Thyroid gland (tissue), 4 donors: ENCODE data around the gene TSC22D4.
A peak's percentile ranks its signal among the peaks of the same experiment; 100 is the strongest.

Experiments
- CTCF ChIP-seq, 6 experiments: fragments of 200-600 bp in 3 of 6; fragments of 450-650 bp in 3 of 6; sonication (generic) in 3 of 6; IDR thresholded peaks; one replicate each; pipeline ENCODE4 v1.5.1; 2016 to 2019; ENCODE audit warnings: antibody characterized with exemption in 6 of 6, mild to moderate bottlenecking in 2 of 6, inconsistent platforms in 1 of 6, moderate library complexity in 1 of 6
- POLR2A ChIP-seq, 2 donors: fragments of 450-650 bp; IDR thresholded peaks; one replicate each; pipeline ENCODE4 v1.6.1; 2017; ENCODE audit warnings: antibody characterized with exemption in 2 of 2, mild to moderate bottlenecking in 2 of 2, moderate library complexity in 1 of 2

- TF ChIP-seq CTCF (IDR thresholded peaks at IDR 0.05) (no peak), POLR2A (IDR thresholded peaks at IDR 0.05) (peak in 1 of 2 donors; percentile 55)
These were observed 47.0 kb downstream of the TSC22D4 start for GRCh38 chr7:100432053-100432452.
